ENCODE data around the gene ARNT2. TPM values are rescaled to one million over a fixed set of nuclear protein-coding genes. Genes with fewer than 3 reads are reported as not detected.

Gene ARNT2
- polyA plus RNA-seq, 3 donors from 2014 or later: not detected

GRCh38 chr15:80473286-80474223 lies 69.4 kb downstream of the ARNT2 start:
- DNase-seq: no peak
- no peak overlapping the region for H3K27ac Mint-ChIP-seq
- H3K9me3 Mint-ChIP-seq: peaks cover 0 to 4% (median 0%) of the 10 kb centered on the region in 6 donors
- no peaks in the 10 kb centered on the region for H3K4me1 Mint-ChIP-seq
- no peaks in the 10 kb centered on the region for H3K36me3 Mint-ChIP-seq
- H3K27me3 Mint-ChIP-seq (ENCODE audit: low read depth in 3 of 3): peaks cover 1 to 5% (median 4%) of the 10 kb centered on the region in 3 donors
- H3K4me3 Mint-ChIP-seq: no peak overlapping the region

- no peak overlapping the region for H3K4me3 Mint-ChIP-seq
- H3K27ac Mint-ChIP-seq: no peak overlapping the region
- no peak for DNase-seq
- H3K27me3 Mint-ChIP-seq (ENCODE audit: low read depth in 3 of 3): peaks cover 1 to 5% (median 4%) of the 10 kb centered on the region in 3 donors
- peaks cover 0 to 4% (median 0%) of the 10 kb centered on the region in 6 donors for H3K9me3 Mint-ChIP-seq
- no peaks in the 10 kb centered on the region for H3K36me3 Mint-ChIP-seq
- H3K4me1 Mint-ChIP-seq: no peaks in the 10 kb centered on the region
Measured at GRCh38 chr15:80474224-80475215, 70.3 kb downstream of the ARNT2 start.

GRCh38 chr15:80475572-80475971 lies 71.4 kb downstream of the ARNT2 start:
- Mint-ChIP-seq H3K4me3 (no peak overlapping the region), H3K4me1 (no peaks in the 10 kb centered on the region), H3K27me3 (ENCODE audit: low read depth in 3 of 3) (peaks cover 1 to 5% (median 2%) of the 10 kb centered on the region in 3 donors), H3K27ac (no peak overlapping the region), H3K9me3 (peaks cover 0 to 4% (median 0%) of the 10 kb centered on the region in 6 donors), H3K36me3 (no peaks in the 10 kb centered on the region)
- no peak for DNase-seq

- no peak for DNase-seq
- Mint-ChIP-seq H3K36me3 (no peaks in the 10 kb centered on the region), H3K27me3 (ENCODE audit: low read depth in 3 of 3) (peaks cover 1 to 4% (median 3%) of the 10 kb centered on the region in 3 donors), H3K4me1 (no peaks in the 10 kb centered on the region), H3K9me3 (peaks cover 0 to 4% (median 0%) of the 10 kb centered on the region in 6 donors), H3K27ac (no peak overlapping the region), H3K4me3 (no peak overlapping the region)
Measured at GRCh38 chr15:80476036-80476435, 71.9 kb downstream of the ARNT2 start.

- no peaks in the 10 kb centered on the region for H3K36me3 Mint-ChIP-seq
- H3K9me3 Mint-ChIP-seq: peaks cover 0 to 4% (median 0%) of the 10 kb centered on the region in 6 donors
- no peak overlapping the region for H3K27ac Mint-ChIP-seq
- H3K4me3 Mint-ChIP-seq: no peak overlapping the region
- H3K4me1 Mint-ChIP-seq: no peaks in the 10 kb centered on the region
- no peak for DNase-seq
- peaks cover 0 to 5% (median 4%) of the 10 kb centered on the region in 3 donors for H3K27me3 Mint-ChIP-seq (ENCODE audit: low read depth in 3 of 3)
Measured at GRCh38 chr15:80478075-80478474, 73.9 kb downstream of the ARNT2 start.

- no peak overlapping the region for H3K27ac Mint-ChIP-seq
- H3K9me3 Mint-ChIP-seq: peaks cover 0 to 4% (median 0%) of the 10 kb centered on the region in 6 donors
- no peak for DNase-seq
- no peaks in the 10 kb centered on the region for H3K36me3 Mint-ChIP-seq
- no peak overlapping the region for H3K4me3 Mint-ChIP-seq
- peaks cover 0 to 5% (median 4%) of the 10 kb centered on the region in 3 donors for H3K27me3 Mint-ChIP-seq (ENCODE audit: low read depth in 3 of 3)
- H3K4me1 Mint-ChIP-seq: no peaks in the 10 kb centered on the region
Measured at GRCh38 chr15:80479191-80479590, 75.0 kb downstream of the ARNT2 start.

GRCh38 chr15:80480171-80480811 lies 76.1 kb downstream of the ARNT2 start:
- peaks cover 0 to 4% (median 0%) of the 10 kb centered on the region in 6 donors for H3K9me3 Mint-ChIP-seq
- no peak overlapping the region for H3K4me3 Mint-ChIP-seq
- H3K4me1 Mint-ChIP-seq: no peaks in the 10 kb centered on the region
- H3K27me3 Mint-ChIP-seq (ENCODE audit: low read depth in 3 of 3): peaks cover 0 to 5% (median 4%) of the 10 kb centered on the region in 3 donors
- no peaks in the 10 kb centered on the region for H3K36me3 Mint-ChIP-seq
- no peak overlapping the region for H3K27ac Mint-ChIP-seq
- no peak for DNase-seq

GRCh38 chr15:80480909-80481308 lies 76.7 kb downstream of the ARNT2 start:
- H3K27ac Mint-ChIP-seq: no peak overlapping the region
- no peaks in the 10 kb centered on the region for H3K4me1 Mint-ChIP-seq
- no peak for DNase-seq
- no peaks in the 10 kb centered on the region for H3K36me3 Mint-ChIP-seq
- H3K27me3 Mint-ChIP-seq (ENCODE audit: low read depth in 3 of 3): peaks cover 0 to 5% (median 4%) of the 10 kb centered on the region in 3 donors
- no peak overlapping the region for H3K4me3 Mint-ChIP-seq
- H3K9me3 Mint-ChIP-seq: peaks cover 0 to 1% (median 0%) of the 10 kb centered on the region in 6 donors

- H3K27ac Mint-ChIP-seq: no peak overlapping the region
- H3K4me3 Mint-ChIP-seq: no peak overlapping the region
- no peaks in the 10 kb centered on the region for H3K36me3 Mint-ChIP-seq
- H3K27me3 Mint-ChIP-seq (ENCODE audit: low read depth in 3 of 3): peaks cover 0 to 5% (median 5%) of the 10 kb centered on the region in 3 donors
- no peak for DNase-seq
- H3K9me3 Mint-ChIP-seq: peaks cover 0 to 1% (median 0%) of the 10 kb centered on the region in 6 donors
- H3K4me1 Mint-ChIP-seq: no peaks in the 10 kb centered on the region
Measured at GRCh38 chr15:80482696-80483095, 78.5 kb downstream of the ARNT2 start.

GRCh38 chr15:80483725-80484161 lies 79.6 kb downstream of the ARNT2 start:
- H3K9me3 Mint-ChIP-seq: no peaks in the 10 kb centered on the region

GRCh38 chr15:80484333-80484864 lies 80.2 kb downstream of the ARNT2 start:
- no peaks in the 10 kb centered on the region for H3K4me1 Mint-ChIP-seq

More at GRCh38 chr15:80483725-80484161, 79.6 kb downstream of the ARNT2 start:
- no peaks in the 10 kb centered on the region for H3K36me3 Mint-ChIP-seq
- H3K4me1 Mint-ChIP-seq: no peaks in the 10 kb centered on the region
- no peak for DNase-seq
- H3K27ac Mint-ChIP-seq: no peak overlapping the region
- H3K4me3 Mint-ChIP-seq: no peak overlapping the region
- H3K27me3 Mint-ChIP-seq (ENCODE audit: low read depth in 3 of 3): peaks cover 0 to 5% (median 5%) of the 10 kb centered on the region in 3 donors

GRCh38 chr15:80485370-80486164 lies 81.4 kb downstream of the ARNT2 start:
- no peaks in the 10 kb centered on the region for H3K4me1 Mint-ChIP-seq
- no peak overlapping the region for H3K27ac Mint-ChIP-seq
- no peak for DNase-seq
- H3K36me3 Mint-ChIP-seq: no peaks in the 10 kb centered on the region
- peaks cover 0 to 5% (median 5%) of the 10 kb centered on the region in 3 donors for H3K27me3 Mint-ChIP-seq (ENCODE audit: low read depth in 3 of 3)
- no peaks in the 10 kb centered on the region for H3K9me3 Mint-ChIP-seq
- H3K4me3 Mint-ChIP-seq: no peak overlapping the region

More at GRCh38 chr15:80484333-80484864, 80.2 kb downstream of the ARNT2 start:
- Mint-ChIP-seq H3K27ac (no peak overlapping the region), H3K36me3 (no peaks in the 10 kb centered on the region), H3K27me3 (ENCODE audit: low read depth in 3 of 3) (peaks cover 0 to 5% (median 5%) of the 10 kb centered on the region in 3 donors), H3K9me3 (no peaks in the 10 kb centered on the region), H3K4me3 (no peak overlapping the region)
- no peak for DNase-seq

Data from immature natural killer cell (primary cell).